HEK293 (cell line): Measurements from ENCODE around the gene BORCS5.

Experiments
- ATF2 ChIP-seq: fragments of 450-650 bp; formaldehyde crosslinking; IDR thresholded peaks from 2 replicates; pipeline ENCODE4 v1.5.1; 2016; ENCODE audit warnings: missing biosample characterization, missing genetic modification characterization, low read depth
- BCL6B ChIP-seq: fragments of 450-650 bp; formaldehyde crosslinking; IDR thresholded peaks from 2 replicates; pipeline ENCODE4 v1.5.1; 2017; ENCODE audit warnings: missing biosample characterization, missing genetic modification characterization
- CTCF ChIP-seq: fragments of 450-650 bp; formaldehyde crosslinking; IDR thresholded peaks from 2 replicates; pipeline ENCODE4 v1.5.1; 2016; ENCODE audit warnings: missing biosample characterization, missing genetic modification characterization
- PRDM4 ChIP-seq: fragments of 450-650 bp; formaldehyde crosslinking; IDR thresholded peaks from 2 replicates; pipeline ENCODE4 v1.5.1; 2017; ENCODE audit warnings: missing biosample characterization, missing genetic modification characterization
- YY1 ChIP-seq: fragments of 450-650 bp; formaldehyde crosslinking; IDR thresholded peaks from 2 replicates; pipeline ENCODE4 v1.5.1; 2018; ENCODE audit warnings: missing biosample characterization, missing genetic modification characterization
- YY2 ChIP-seq: fragments of 450-650 bp; formaldehyde crosslinking; IDR thresholded peaks from 2 replicates; pipeline ENCODE4 v1.5.1; 2016; ENCODE audit warnings: missing biosample characterization, missing genetic modification characterization
- ZNF121 ChIP-seq: fragments of 450-650 bp; formaldehyde crosslinking; IDR thresholded peaks from 2 replicates; pipeline ENCODE4 v1.5.1; 2016; ENCODE audit warnings: missing biosample characterization, missing genetic modification characterization
- ZNF138 ChIP-seq: fragments of 450-650 bp; formaldehyde crosslinking; IDR thresholded peaks from 2 replicates; pipeline ENCODE4 v1.5.1; 2016; ENCODE audit warnings: missing biosample characterization, missing genetic modification characterization, borderline replicate concordance
- ZNF341 ChIP-seq: fragments of 450-650 bp; formaldehyde crosslinking; IDR thresholded peaks from 2 replicates; pipeline ENCODE4; 2016; ENCODE audit warnings: low read depth, missing biosample characterization, missing genetic modification characterization
- ZNF391 ChIP-seq: fragments of 450-650 bp; formaldehyde crosslinking; IDR thresholded peaks from 2 replicates; pipeline ENCODE4 v1.5.1; 2016; ENCODE audit warnings: low read depth, missing biosample characterization, missing genetic modification characterization, borderline replicate concordance
- ZNF416 ChIP-seq: fragments of 450-650 bp; formaldehyde crosslinking; IDR thresholded peaks from 2 replicates; pipeline ENCODE4 v1.5.1; 2016; ENCODE audit warnings: missing biosample characterization, missing genetic modification characterization

- TF ChIP-seq PRDM4 (tag by site-specific recombination) (no peak), ZNF416 (tag by site-specific recombination) (no peak), YY1 (tag by site-specific recombination) (no peak), CTCF (tag by site-specific recombination) (no peak), YY2 (tag by site-specific recombination) (no peak), ZNF391 (tag by site-specific recombination) (no peak), ZNF341 (tag by site-specific recombination) (no peak), BCL6B (tag by site-specific recombination) (no peak), ATF2 (tag by site-specific recombination) (no peak), ZNF138 (tag by site-specific recombination) (no peak), ZNF121 (no peak)
Measured at GRCh38 chr12:12315838-12316237, 41.0 kb upstream of the BORCS5 start.
